ENCODE data around the gene AP4S1. TPM values are rescaled to one million over a fixed set of nuclear protein-coding genes. Genes with fewer than 3 reads are reported as not detected.

AP4S1 gene
- total RNA-seq, 4 donors from 2014 or later, result 4.2 to 10.7 (median 6.0) TPM

DNA sequence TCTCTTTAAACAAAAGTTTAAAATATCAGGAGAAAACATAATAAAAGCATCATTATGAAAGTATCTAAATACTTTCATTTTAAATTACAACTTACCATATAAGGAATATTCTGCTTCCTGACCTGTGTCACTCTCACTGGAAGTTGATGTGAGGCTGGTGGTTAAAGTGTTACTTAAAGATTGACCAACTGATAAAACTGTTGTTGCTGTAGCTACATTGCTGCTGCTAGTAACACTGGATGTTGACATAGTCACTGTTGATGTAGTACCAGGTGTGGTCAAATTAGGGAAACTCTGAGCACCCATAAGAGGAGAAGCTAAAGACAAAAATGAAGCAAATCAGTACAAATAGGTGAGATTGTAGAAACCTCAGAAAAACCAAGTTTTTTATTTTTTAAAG, 102.2 kb downstream of the AP4S1 start:
- Histone ChIP-seq H3K9me3 (no peaks in the 10 kb centered on the region), H3K4me3 (no peak overlapping the region), H3K27me3 (no peaks in the 10 kb centered on the region), H3K27ac (no peak overlapping the region), H3K36me3 (peaks cover 0 to 88% (median 0%) of the 10 kb centered on the region in 3 donors), H3K4me1 (no peaks in the 10 kb centered on the region)
- DNase-seq, result no peak
- TF ChIP-seq, protein P1, sequence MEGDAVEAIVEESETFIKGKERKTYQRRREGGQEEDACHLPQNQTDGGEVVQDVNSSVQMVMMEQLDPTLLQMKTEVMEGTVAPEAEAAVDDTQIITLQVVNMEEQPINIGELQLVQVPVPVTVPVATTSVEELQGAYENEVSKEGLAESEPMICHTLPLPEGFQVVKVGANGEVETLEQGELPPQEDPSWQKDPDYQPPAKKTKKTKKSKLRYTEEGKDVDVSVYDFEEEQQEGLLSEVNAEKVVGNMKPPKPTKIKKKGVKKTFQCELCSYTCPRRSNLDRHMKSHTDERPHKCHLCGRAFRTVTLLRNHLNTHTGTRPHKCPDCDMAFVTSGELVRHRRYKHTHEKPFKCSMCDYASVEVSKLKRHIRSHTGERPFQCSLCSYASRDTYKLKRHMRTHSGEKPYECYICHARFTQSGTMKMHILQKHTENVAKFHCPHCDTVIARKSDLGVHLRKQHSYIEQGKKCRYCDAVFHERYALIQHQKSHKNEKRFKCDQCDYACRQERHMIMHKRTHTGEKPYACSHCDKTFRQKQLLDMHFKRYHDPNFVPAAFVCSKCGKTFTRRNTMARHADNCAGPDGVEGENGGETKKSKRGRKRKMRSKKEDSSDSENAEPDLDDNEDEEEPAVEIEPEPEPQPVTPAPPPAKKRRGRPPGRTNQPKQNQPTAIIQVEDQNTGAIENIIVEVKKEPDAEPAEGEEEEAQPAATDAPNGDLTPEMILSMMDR (IDR thresholded peaks at IDR 0.05), result no peak

DNA sequence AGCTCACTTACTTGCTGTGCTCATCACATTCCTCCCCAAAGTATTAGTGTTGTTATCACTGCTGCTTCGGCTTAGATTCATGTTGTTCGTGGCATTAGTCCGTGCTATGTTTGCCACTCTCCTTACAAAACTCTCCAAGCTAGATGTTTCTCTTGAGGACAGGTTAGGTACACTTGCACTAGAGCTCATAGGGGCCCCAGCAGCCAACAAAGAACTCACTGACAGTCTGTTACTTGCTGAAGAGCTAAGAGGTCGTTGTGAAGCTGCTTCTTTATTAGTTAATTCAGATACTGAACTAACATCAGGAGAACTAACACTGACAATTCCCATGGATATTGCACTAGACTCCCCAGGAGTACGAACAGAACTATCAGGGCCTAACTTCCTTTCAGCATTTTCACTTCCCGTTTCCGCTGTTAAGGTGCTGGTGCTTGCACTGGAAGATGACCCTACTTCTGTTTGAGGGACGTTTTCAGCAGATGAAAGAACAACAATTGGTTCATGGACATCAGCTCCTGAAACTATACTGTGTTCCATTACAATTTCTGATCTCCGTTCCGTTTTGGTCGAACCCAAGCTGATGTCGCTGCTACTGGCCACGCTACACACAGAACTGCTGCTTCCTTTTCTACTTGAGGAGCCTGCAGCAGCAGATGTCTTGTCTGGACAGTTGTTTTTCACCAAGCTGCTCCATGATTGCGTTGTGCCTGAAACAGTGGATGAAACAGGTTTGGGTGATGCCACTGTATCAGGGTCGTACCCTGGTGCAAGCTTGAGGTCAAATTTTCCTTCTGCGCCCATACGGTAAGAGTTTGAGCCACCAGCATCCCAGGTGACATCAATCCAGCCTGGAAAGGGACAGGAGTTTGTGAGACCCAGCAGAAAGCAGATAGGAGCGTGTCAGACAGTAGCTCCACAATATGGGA, 103.4 kb downstream of the AP4S1 start:
- no peak for TF ChIP-seq POLR2A (IDR thresholded peaks at IDR 0.05)
- TF ChIP-seq, protein P1 (IDR thresholded peaks at IDR 0.05), result no peak
- no peak overlapping the region for H3K4me3 ChIP-seq
- DNase-seq, result no peak
- H3K27me3 ChIP-seq, result no peaks in the 10 kb centered on the region
- peak overlapping the region in 1 of 4 donors; percentile 23 for H3K27ac ChIP-seq
- peaks cover 0 to 88% (median 0%) of the 10 kb centered on the region in 3 donors for H3K36me3 ChIP-seq
- no peaks in the 10 kb centered on the region for H3K4me1 ChIP-seq
- H3K9me3 ChIP-seq, result no peaks in the 10 kb centered on the region

DNA sequence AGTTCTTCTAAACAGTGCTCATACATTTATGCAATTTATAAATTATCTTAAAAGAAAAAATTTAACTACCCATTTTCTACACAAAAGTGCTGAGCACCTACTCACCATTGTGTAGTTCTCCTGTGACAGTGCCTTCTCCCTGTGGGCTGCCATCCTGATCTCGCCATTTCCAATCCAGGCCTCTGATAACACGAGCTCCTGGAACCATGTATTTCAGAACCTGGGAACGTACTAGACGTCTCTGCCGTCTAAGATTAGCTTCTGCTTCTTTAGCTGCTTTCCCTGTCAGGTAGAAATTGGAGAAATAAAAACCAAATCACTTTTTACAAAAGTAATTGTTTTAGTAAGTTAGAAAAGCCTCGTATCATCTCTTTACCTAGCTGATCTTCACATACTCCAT, 107.7 kb downstream of the AP4S1 start:
- TF ChIP-seq, protein P1 (IDR thresholded peaks at IDR 0.05), result no peak
- no peak for TF ChIP-seq POLR2A (IDR thresholded peaks at IDR 0.05)
- no peaks in the 10 kb centered on the region for H3K4me1 ChIP-seq
- no peaks in the 10 kb centered on the region for H3K27me3 ChIP-seq
- no peak for DNase-seq
- peaks cover 0 to 87% (median 0%) of the 10 kb centered on the region in 3 donors for H3K36me3 ChIP-seq
- H3K4me3 ChIP-seq, result no peak overlapping the region
- no peaks in the 10 kb centered on the region for H3K9me3 ChIP-seq
- no peak overlapping the region for H3K27ac ChIP-seq

DNA sequence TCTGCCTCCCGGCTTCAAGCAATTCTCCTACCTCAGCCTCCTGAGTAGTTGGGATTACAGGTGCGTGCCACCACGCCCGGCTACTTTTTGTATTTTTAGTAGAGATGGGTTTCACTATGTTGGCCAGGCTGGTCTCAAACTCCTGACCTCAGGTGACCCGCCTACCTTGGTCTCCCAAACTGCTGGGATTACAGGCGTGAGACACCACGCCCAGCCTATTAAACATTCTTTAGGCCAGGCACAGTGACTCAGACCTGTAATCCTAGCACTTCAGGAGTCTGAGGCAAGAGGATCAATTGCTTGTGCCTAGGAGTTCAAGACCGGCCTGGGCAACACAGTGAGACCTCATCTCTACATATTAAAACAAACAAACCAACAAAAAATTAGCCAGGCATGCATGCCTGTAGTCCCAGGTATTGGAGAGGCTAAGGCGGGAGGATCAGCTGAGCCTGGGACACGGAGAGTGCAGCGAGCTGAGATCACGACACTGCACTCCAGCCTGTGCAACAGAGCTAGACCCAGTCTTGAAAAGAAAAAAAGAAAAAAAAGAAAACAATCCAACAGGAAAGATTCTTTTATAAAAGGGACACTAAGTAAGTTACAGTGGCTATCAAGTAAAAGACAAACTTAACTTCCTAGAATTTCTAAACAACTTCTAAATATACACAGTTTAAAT, 111.9 kb downstream of the AP4S1 start:
- TF ChIP-seq POLR2A (IDR thresholded peaks at IDR 0.05), result no peak
- TF ChIP-seq, protein P1 (IDR thresholded peaks at IDR 0.05), result no peak
- Histone ChIP-seq H3K9me3 (no peaks in the 10 kb centered on the region), H3K4me1 (no peaks in the 10 kb centered on the region), H3K27ac (no peak overlapping the region), H3K4me3 (no peak overlapping the region), H3K27me3 (no peaks in the 10 kb centered on the region), H3K36me3 (peaks cover 0 to 94% (median 0%) of the 10 kb centered on the region in 3 donors)
- DNase-seq, result no peak

DNA sequence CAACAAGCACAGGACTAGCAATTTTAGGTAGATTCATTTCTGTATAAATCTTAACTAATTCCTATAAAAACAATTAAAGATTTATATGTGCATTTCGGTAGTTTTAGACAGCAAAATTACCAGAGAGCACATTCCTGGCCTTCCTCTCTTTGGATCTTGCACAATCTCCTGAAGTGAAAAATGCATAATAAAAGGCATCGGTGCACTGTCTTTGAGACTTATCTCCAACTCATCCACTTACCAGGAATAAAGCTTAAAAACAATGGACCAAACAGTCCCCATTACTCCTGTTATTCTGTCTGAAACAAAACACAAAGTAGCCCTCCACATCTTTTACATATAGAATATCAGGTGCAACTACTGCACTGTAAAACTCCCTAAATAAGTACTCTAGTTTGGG, 112.9 kb downstream of the AP4S1 start:
- TF ChIP-seq, protein P1 (IDR thresholded peaks at IDR 0.05), result no peak
- no peak for TF ChIP-seq POLR2A (IDR thresholded peaks at IDR 0.05)
- Histone ChIP-seq H3K27me3 (no peaks in the 10 kb centered on the region), H3K36me3 (peaks cover 0 to 94% (median 0%) of the 10 kb centered on the region in 3 donors)

More for the DNA sequence above, 112.9 kb downstream of the AP4S1 start:
- Histone ChIP-seq H3K4me1 (no peaks in the 10 kb centered on the region), H3K4me3 (no peak overlapping the region), H3K27ac (no peak overlapping the region), H3K9me3 (no peaks in the 10 kb centered on the region)
- DNase-seq, result no peak
